HG02588 (cell line): ENCODE measurements around the gene TOX4.
"Not testable (repeated sequence)": the region's sequence is repeated elsewhere in the genome, so short reads cannot be mapped to it uniquely, and the experiment has no call there.

Source experiments
- ATAC-seq: cut with Tn5 transposase; IDR thresholded peaks from one replicate; pipeline ENCODE4 v1.9.1; 2021; ENCODE audit warnings: mild to moderate bottlenecking, moderate library complexity; ENCODE audit not compliant: unreplicated experiment

The TOX4 gene

DNA sequence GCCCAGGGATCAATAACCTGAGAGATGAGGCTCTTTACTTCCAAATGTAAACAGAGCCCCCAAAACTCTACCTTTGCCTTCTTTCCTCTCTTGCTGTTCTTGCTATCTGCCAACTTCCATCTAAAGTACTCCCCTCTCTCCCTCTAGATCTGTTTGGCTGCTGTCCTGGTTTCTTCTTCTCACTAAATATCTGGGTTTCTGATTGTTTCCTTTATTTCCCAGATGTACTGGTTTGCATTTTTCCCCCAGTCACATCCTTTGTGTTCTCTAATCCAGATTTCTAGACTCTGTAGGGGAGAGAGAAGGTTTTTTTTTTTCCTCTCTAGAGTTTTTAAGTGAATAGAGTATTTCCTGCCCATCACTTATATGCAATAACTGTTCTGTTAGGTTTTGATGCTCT lies 56.3 kb downstream of the TOX4 start:
- no peak for ATAC-seq

DNA sequence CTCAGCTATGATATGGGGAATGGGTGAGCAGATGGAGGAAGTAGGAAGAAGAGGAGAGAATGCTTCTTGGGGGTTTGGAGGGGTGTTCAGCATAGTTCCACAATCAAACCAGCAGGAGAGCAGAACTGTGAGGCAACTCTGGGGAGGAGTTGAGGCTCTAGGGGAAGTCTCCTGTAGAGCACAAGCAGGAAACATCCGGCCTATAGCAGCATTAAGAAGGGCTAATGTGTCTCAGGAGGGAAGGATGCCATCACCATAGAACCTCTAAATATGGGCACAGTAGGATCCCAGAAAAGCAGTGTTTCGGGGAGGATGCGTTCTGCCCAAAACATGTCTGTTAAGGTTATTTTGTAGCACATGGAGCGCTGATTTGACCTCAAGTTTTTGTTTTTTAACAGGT lies 57.6 kb downstream of the TOX4 start:
- no peak for ATAC-seq

DNA sequence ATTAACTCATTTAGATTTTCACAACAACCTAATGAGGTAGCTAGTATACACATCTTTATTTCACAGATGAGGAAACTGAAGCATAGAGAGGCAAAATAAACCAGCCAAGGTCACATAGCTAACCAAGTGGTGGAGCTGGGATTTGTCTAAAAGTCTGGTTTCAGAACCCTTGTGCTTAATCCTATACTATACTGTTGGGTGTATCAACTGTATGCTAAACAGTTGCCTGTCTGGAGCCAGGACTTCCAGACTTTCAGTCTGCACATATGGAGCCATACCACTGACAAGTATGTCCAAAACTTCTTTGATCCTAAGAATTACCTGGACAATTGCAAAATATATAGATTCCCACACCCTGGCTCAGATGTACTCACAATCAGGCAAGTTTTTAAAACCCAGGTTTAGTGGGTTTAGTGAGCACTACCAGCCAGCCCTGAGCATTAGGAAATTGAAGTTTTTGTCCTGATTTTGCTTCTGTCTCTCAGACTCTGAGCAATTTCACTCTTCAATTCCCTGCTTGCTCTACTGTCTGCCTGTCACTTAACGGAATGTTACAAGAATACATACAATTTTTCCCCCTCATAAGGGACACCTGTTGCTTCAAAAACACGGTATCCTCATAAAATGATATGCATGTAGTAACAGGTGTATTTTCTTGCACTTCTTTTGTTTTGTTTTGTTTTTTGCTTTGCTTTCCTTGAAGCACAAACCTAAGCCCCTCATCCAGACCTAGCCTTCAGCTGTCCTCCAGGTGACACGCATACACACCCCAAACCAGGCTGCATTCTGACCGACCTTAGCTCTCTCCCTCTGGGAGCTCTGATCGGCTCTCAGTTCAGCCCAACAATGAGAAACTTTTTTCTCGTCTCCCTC lies 58.8 kb downstream of the TOX4 start:
- ATAC-seq: no peak

- no peak for ATAC-seq
Measured at GRCh38 chr14:21536418-21537089, 59.6 kb downstream of the TOX4 start.

DNA sequence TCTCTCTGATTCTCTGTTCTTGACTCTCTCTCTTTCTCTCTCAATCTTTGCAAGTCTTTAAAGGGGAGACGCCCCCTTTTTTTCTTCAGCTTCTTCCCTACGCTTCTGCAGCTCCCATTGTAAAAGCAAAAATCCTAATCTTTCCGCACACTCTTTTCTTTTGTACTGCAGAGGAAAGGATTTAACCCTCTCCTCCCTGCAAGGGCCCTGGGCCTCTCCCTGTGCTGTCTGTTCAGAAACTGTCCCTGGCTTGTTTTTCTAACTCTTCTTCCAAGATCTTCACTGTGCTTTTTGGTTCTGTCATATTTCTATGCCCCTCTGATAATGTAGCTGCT lies 60.1 kb downstream of the TOX4 start:
- no peak for ATAC-seq

- no peak for ATAC-seq
Measured at GRCh38 chr14:21539189-21539940, 62.4 kb downstream of the TOX4 start.

GRCh38 chr14:21541413-21542074 lies 64.5 kb downstream of the TOX4 start:
- ATAC-seq: no peak

DNA sequence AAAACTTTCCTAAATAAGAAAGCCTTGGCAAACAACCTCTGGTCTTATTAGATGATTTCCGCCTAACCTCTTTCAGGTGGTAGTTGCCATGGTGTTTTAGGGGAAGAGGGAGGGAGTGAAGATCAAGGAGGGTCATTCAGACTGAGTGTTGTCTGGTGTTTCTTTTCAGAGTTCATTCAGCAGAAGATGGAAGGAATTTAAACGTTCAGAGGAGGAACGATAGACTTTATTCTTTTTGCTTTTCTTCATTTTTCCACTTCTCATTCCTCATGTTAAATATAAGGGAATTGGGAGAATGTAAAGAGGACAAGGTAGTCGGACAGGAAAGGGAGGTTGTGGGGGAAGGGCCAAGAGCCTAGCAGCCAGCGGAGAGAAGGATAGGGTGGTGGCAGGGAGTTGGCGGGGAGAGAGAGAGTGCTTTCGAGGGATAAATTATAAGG lies 66.5 kb downstream of the TOX4 start:
- ATAC-seq: no peak

GRCh38 chr14:21543963-21544362 lies 67.0 kb downstream of the TOX4 start:
- ATAC-seq: no peak

DNA sequence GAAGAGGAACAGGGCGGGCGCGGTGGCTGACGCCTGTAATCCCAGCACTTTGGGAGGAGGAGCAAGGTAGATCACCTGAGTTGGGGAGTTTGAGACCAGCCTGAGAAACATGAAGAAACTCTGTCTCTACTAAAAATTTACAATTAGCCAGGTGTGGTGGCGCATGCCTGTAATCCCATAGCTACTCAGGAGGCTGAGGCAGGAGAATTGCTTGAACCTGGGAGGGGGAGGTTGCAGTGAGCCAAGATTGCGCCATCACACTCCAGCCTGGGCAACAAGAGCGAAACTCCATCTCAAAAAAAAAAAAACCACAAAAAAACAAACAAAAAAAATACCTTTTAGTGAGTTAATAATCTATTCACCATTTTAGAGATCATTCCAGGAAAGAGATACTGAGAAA lies 67.6 kb downstream of the TOX4 start:
- ATAC-seq: not testable (repeated sequence)
